GM13977 (cell line): ENCODE data around the gene ABHD14A.

Experiments used
- DNase-seq: peaks from one replicate; pipeline ENCODE4 v3.0.0; 2012; ENCODE audit warnings: low spot score
- CTCF ChIP-seq: IDR thresholded peaks from 2 replicates; pipeline ENCODE4 v1.5.1; 2012; ENCODE audit warnings: mild to moderate bottlenecking, control low read depth; ENCODE audit not compliant: insufficient read depth; ENCODE audit errors: extremely low read depth, missing control alignments
- in situ Hi-C: fragments of 300-500 bp; cut with MboI; formaldehyde crosslinking; loops from one replicate; pipeline ENCODE4 v1.12.0; 2022; ENCODE audit warnings: low sequenced_read_pairs, low pct_unique_long_range_greater_than_20kb, mixed read lengths, inconsistent platforms; ENCODE audit not compliant: unreplicated experiment

The ABHD14A gene

GRCh38 chr3:52015438-52016228, 40.8 kb downstream of the ABHD14A start:
- in situ Hi-C loops: no loop called here
- no peak for TF ChIP-seq CTCF
- DNase-seq: no peak

- no peak for TF ChIP-seq CTCF
- in situ Hi-C loops: no loop called here
- DNase-seq: no peak
These were observed 42.7 kb downstream of the ABHD14A start for GRCh38 chr3:52017586-52017985.

- no peak for DNase-seq
- in situ Hi-C loops: no loop called here
- no peak for TF ChIP-seq CTCF
These were observed 43.6 kb downstream of the ABHD14A start for GRCh38 chr3:52018319-52019000.

GRCh38 chr3:52019352-52020080, 44.7 kb downstream of the ABHD14A start:
- no peak for TF ChIP-seq CTCF
- no peak for DNase-seq
- in situ Hi-C loops: no loop called here

- TF ChIP-seq CTCF: no peak
- no peak for DNase-seq
- in situ Hi-C loops: no loop called here
These were observed 45.9 kb downstream of the ABHD14A start for GRCh38 chr3:52020796-52021195.

GRCh38 chr3:52021489-52022268, 46.8 kb downstream of the ABHD14A start:
- in situ Hi-C loops: no loop called here
- no peak for DNase-seq
- no peak for TF ChIP-seq CTCF
